Measurements from ENCODE around the gene ACOXL. TPM values are rescaled to one million over a fixed set of nuclear protein-coding genes. Genes with fewer than 3 reads are reported as not detected.

ACOXL gene
- total RNA-seq, 1 donor from 2014 or later = 1.1 TPM

DNA sequence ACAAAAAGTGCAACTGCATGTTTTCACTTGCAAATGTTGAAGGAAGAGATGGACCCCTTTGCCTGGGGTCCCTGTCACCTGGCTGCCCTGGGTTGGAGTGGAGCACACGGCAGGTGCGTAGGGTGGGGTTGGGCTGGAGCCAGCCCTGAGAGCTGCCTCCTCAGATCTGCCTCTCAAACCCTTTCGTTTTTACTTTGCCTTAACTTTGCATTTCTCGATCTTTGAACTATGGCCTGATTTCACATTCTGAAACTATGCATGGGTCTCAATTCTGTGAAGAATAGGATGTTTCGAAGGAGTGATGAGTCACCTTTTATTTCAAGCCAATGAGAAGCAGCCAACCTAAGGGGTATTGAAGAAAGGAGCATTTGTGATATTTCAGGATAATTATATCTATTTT is 132.8 kb downstream of the ACOXL start:
- Mint-ChIP-seq H3K27me3 (ENCODE audit: insufficient read depth) (peaks cover 19% of the 10 kb centered on the region), H3K9me3 (no peaks in the 10 kb centered on the region), H3K4me3 (peak overlapping the region; percentile 48), H3K27ac (peak overlapping the region; percentile 32), H3K36me3 (ENCODE audit: low read depth) (peaks cover 3% of the 10 kb centered on the region), H3K4me1 (ENCODE audit: low read depth) (peaks cover 76% of the 10 kb centered on the region)
- intact Hi-C loops (cut with micrococcal nuclease) = loop anchor here (1.0 to 5.0 kb wide), 4 partner anchors 18 to 342 kb away; partner anchors contain the start of gene BUB1
- DNase-seq (ENCODE audit: low spot score) = no peak

DNA sequence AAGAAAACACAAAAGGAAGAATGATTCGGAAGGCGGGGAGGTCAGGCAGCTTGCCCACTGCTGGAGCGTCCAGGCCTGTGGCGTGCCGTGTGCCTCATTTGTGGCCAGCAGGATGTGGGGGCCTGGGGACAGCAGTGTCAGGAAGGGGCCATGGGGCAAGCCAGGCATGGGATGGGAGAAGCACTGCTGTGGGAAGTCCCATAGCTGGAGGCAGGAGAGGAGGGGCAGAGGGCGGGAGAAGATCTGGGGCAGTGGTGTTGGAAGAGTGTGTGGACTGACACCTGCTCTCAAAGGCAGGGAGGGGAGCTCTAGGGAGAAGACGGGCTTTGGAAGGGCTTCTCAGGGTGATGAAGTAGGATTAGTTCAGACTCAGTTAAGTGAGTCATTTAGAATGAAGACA is 133.7 kb downstream of the ACOXL start:
- peak overlapping the region; percentile 33 for H3K27ac Mint-ChIP-seq
- H3K4me1 Mint-ChIP-seq (ENCODE audit: low read depth) = peaks cover 76% of the 10 kb centered on the region
- DNase-seq (ENCODE audit: low spot score) = no peak
- no peaks in the 10 kb centered on the region for H3K9me3 Mint-ChIP-seq
- H3K4me3 Mint-ChIP-seq = peak overlapping the region; percentile 8
- H3K27me3 Mint-ChIP-seq (ENCODE audit: insufficient read depth) = peaks cover 16% of the 10 kb centered on the region
- intact Hi-C loops (cut with micrococcal nuclease) = loop anchor here (2.0 to 5.0 kb wide), 3 partner anchors 17 to 341 kb away; partner anchors contain the start of gene BUB1
- peaks cover 3% of the 10 kb centered on the region for H3K36me3 Mint-ChIP-seq (ENCODE audit: low read depth)

DNA sequence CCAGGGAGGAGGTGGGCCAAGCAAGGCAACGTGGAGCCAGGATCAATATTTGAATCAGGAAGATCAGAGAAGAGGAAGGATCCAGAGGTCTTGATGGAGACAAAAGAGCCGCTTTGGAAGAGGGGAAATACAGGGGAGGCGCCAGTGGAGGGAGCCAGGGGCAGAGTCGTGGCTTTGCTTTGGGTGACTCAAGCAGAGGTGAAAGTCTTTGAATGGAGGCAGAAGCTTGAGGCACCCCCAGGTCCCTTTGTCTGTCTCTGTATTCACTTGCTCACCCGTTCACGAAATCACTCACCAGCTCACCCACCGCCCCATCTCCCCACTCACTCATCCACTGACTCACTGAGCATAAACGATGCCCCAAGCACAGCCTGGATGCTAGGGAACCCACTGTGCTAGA is 134.1 kb downstream of the ACOXL start:
- no peaks in the 10 kb centered on the region for H3K9me3 Mint-ChIP-seq
- H3K27me3 Mint-ChIP-seq (ENCODE audit: insufficient read depth) = peaks cover 13% of the 10 kb centered on the region
- no peak for DNase-seq (ENCODE audit: low spot score)
- peaks cover 3% of the 10 kb centered on the region for H3K36me3 Mint-ChIP-seq (ENCODE audit: low read depth)
- H3K4me3 Mint-ChIP-seq = peak overlapping the region; percentile 40
- peak overlapping the region; percentile 54 for H3K27ac Mint-ChIP-seq
- intact Hi-C loops (cut with micrococcal nuclease) = loop anchor here (2.0 to 5.0 kb wide), 3 partner anchors 16 to 341 kb away; partner anchors contain the start of gene BUB1
- peaks cover 76% of the 10 kb centered on the region for H3K4me1 Mint-ChIP-seq (ENCODE audit: low read depth)

DNA sequence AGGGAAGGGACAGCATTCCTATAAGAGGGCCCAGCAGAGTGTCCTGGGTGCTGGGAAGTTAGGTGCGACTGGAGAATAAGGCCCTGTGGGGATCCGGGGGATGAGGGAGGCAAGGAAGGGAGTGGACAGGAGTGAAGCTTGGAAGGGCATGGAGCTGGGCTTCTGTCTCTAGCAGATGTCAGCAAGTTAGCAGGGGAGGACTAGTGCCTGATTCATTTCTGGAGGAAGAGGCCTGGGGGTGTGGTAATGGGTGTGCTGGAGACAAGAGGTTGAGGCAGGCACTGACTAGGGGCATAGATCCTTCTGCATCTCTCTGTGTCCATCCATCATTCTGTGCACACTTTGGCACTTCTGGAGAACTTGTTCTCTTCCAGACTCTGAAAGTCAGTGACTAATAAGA is 134.7 kb downstream of the ACOXL start:
- peaks cover 3% of the 10 kb centered on the region for H3K36me3 Mint-ChIP-seq (ENCODE audit: low read depth)
- H3K27me3 Mint-ChIP-seq (ENCODE audit: insufficient read depth) = peaks cover 11% of the 10 kb centered on the region
- H3K9me3 Mint-ChIP-seq = no peaks in the 10 kb centered on the region
- peak overlapping the region; percentile 40 for H3K4me3 Mint-ChIP-seq
- DNase-seq (ENCODE audit: low spot score) = no peak
- H3K4me1 Mint-ChIP-seq (ENCODE audit: low read depth) = peaks cover 82% of the 10 kb centered on the region
- intact Hi-C loops (cut with micrococcal nuclease) = loop anchor here (1.0 to 5.0 kb wide), 4 partner anchors 9 to 340 kb away; partner anchors contain the start of gene BUB1
- H3K27ac Mint-ChIP-seq = peak overlapping the region; percentile 54

DNA sequence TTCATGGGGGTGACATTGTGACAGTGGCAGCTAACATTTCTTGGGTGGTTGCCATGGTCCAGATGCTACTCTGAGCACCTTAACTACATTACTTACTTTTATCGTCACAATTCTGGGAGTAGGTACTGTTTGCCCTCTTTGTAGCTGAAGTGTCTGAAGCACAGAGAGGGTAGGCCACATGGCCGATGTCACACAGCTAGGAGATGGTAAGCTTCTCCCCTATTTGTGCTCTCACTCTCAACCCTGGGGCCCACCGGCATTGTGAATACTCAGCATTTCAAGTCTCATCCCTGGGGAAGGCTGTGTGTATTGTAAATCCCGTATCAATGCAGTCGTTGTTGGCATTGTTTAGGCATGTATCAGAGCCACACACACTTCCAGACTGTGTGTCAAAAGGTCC is 136.6 kb downstream of the ACOXL start:
- intact Hi-C loops (cut with micrococcal nuclease) = loop anchor here (5.0 kb wide), 2 partner anchors 192 to 338 kb away; partner anchors contain the start of gene BUB1

DNA sequence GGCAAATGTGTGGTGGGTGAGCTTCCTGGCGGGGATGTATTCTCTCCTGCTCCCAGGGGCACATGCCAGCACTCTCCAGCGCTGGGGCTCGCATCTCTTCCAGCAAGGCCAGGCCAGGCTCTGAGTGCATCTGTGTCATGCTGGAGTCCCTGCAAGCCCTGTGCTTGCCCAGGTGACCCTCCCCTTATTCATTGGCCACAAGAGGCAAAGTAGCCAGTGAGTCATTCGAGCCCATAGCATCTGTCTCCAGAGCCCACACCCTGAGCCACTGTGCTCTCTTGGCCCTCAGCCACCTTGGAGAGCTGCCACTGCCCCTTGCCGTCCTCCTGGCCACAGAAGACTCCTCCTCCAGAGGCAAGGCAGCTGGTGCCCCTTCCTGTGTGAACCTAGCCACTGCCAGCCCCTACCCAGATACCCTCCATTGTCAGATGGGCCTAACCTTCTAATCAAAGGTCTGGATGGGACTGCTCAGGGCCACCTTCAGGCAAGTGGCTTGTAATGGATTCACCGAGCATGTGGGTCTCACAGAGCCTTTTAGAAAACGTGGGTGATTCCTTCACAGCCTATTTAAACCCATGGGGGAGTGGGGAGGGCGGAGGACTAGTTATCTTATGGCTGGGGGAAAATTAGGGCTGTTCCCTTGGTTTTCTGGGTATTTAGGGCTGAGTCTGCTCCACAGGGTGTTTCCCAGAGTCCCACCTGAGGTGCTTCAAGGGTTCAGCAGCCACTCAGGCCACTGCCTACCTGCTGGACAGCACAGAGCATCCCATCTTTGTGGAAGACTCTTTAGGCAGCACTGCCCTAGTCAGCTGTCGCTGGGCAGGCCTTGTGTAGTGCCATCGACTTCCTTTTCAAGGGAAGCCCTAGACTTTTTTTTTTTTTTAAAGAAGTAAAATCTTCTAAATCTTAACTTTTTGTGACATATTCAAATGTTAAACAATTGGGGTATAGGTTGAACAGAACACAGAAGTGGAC is 137.4 kb downstream of the ACOXL start:
- H3K9me3 Mint-ChIP-seq = no peaks in the 10 kb centered on the region
- intact Hi-C loops (cut with micrococcal nuclease) = loop anchor here (2.0 to 5.0 kb wide), 3 partner anchors 65 to 338 kb away; partner anchors contain the start of gene BUB1
- H3K27ac Mint-ChIP-seq = no peak overlapping the region
- DNase-seq (ENCODE audit: low spot score) = no peak
- no peak overlapping the region for H3K4me3 Mint-ChIP-seq
- H3K4me1 Mint-ChIP-seq (ENCODE audit: low read depth) = peaks cover 88% of the 10 kb centered on the region
- peaks cover 8% of the 10 kb centered on the region for H3K27me3 Mint-ChIP-seq (ENCODE audit: insufficient read depth)
- peaks cover 3% of the 10 kb centered on the region for H3K36me3 Mint-ChIP-seq (ENCODE audit: low read depth)

More for the DNA sequence above, 136.6 kb downstream of the ACOXL start:
- Mint-ChIP-seq H3K9me3 (no peaks in the 10 kb centered on the region), H3K27ac (no peak overlapping the region), H3K4me1 (ENCODE audit: low read depth) (peaks cover 96% of the 10 kb centered on the region), H3K27me3 (ENCODE audit: insufficient read depth) (peaks cover 8% of the 10 kb centered on the region), H3K36me3 (ENCODE audit: low read depth) (peaks cover 3% of the 10 kb centered on the region), H3K4me3 (no peak overlapping the region)
- DNase-seq (ENCODE audit: low spot score) = no peak

DNA sequence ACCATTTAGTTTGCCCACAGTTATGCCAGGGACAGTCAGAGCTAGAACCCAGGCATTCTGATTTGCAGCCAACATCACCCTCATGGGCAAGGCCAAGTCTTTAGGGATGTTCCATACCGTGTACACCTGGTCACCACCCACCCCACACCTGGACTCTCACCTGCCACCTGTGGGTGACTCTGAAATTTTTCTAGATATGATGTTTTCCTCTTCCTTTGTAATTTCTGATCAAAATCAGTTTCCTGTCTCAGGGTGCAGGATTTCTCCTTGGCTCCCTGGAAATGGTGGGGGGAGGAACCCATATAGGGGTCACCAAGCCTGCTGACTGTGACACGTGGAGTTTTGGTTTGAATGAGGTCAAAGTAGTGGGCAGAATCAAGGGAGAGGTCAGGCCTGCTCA is 138.2 kb downstream of the ACOXL start:
- H3K27me3 Mint-ChIP-seq (ENCODE audit: insufficient read depth) = peaks cover 12% of the 10 kb centered on the region
- peaks cover 3% of the 10 kb centered on the region for H3K36me3 Mint-ChIP-seq (ENCODE audit: low read depth)
- H3K4me1 Mint-ChIP-seq (ENCODE audit: low read depth) = peaks cover 80% of the 10 kb centered on the region
- no peak overlapping the region for H3K27ac Mint-ChIP-seq
- H3K9me3 Mint-ChIP-seq = no peaks in the 10 kb centered on the region
- H3K4me3 Mint-ChIP-seq = no peak overlapping the region
- intact Hi-C loops (cut with micrococcal nuclease) = loop anchor here (2.0 kb wide), 1 partner anchor 66 kb away; no protein-coding TSS in a partner anchor
- no peak for DNase-seq (ENCODE audit: low spot score)

DNA sequence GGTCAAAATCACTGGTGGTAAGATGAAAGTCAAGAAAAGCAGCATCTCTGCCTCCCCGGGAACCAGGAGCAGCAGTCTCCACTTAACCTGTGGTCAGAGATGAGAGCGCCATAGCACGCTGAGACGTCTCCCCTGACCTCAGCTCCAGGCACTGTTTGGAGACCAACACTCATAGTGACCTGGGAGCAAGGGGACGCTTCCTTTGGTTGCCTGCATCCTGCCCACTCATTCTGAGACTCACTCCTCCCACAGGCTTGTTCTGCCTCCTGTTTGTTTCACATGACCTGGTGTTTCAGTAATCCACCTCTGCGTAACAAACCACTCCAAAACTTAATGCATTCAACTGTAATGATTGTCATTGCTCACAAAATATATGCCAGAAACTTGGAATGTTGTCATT is 139.3 kb downstream of the ACOXL start:
- no peak overlapping the region for H3K27ac Mint-ChIP-seq
- peaks cover 14% of the 10 kb centered on the region for H3K27me3 Mint-ChIP-seq (ENCODE audit: insufficient read depth)
- peak; percentile 34 for DNase-seq (ENCODE audit: low spot score)
- intact Hi-C loops (cut with micrococcal nuclease) = loop anchor here (1.0 to 2.0 kb wide), 3 partner anchors 11 to 67 kb away; no protein-coding TSS in a partner anchor
- no peak overlapping the region for H3K4me3 Mint-ChIP-seq
- peaks cover 3% of the 10 kb centered on the region for H3K36me3 Mint-ChIP-seq (ENCODE audit: low read depth)
- peaks cover 69% of the 10 kb centered on the region for H3K4me1 Mint-ChIP-seq (ENCODE audit: low read depth)
- no peaks in the 10 kb centered on the region for H3K9me3 Mint-ChIP-seq

DNA sequence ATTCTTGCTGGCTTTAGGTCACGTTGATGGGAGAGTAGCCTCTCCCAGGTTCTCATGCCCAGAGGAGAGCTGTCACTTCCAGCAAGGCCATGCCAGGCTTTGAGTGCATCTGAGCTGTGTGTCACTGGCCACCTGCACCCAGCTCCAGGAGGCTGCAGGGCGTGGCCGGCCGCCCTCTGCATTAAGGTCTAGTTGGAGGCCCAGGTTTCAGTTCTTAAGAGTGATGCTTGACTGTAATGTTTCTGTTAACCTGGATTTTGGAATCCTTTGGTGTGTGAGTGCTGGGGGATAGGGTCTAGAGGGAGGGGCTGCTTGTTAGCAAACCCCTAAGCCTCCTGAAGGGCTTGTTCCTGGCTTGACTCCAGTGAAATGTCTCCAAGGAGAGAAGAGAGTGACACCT is 140.1 kb downstream of the ACOXL start:
- H3K4me1 Mint-ChIP-seq (ENCODE audit: low read depth) = peaks cover 69% of the 10 kb centered on the region
- H3K27ac Mint-ChIP-seq = peak overlapping the region; percentile 76
- H3K36me3 Mint-ChIP-seq (ENCODE audit: low read depth) = peaks cover 3% of the 10 kb centered on the region
- intact Hi-C loops (cut with micrococcal nuclease) = no loop called here
- no peak for DNase-seq (ENCODE audit: low spot score)
- H3K27me3 Mint-ChIP-seq (ENCODE audit: insufficient read depth) = peaks cover 14% of the 10 kb centered on the region
- H3K9me3 Mint-ChIP-seq = no peaks in the 10 kb centered on the region
- H3K4me3 Mint-ChIP-seq = peak overlapping the region; percentile 61

DNA sequence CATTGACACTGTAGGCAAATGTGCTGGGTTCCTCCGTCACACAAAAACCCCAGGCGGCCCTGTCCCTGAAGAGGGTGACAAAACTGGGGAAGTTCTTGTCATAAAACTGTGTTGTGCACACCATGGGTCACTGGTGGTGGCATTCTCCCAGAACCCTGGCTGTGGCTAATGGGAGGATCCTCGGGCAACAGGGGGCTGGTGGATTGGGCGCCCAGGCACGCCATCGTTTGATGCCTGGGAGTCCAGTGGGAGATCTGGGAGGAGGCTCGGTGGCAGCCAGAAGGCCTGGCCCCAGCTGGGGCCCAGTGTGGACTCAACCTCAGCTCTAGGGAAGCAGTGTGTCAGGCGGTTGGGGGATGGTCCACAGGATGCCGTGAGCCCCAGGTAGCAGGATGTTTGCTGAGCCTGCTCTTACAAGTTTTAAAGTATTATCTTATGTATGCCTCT is 140.7 kb downstream of the ACOXL start:
- H3K27ac Mint-ChIP-seq = peak overlapping the region; percentile 72
- H3K4me1 Mint-ChIP-seq (ENCODE audit: low read depth) = peaks cover 69% of the 10 kb centered on the region

DNA sequence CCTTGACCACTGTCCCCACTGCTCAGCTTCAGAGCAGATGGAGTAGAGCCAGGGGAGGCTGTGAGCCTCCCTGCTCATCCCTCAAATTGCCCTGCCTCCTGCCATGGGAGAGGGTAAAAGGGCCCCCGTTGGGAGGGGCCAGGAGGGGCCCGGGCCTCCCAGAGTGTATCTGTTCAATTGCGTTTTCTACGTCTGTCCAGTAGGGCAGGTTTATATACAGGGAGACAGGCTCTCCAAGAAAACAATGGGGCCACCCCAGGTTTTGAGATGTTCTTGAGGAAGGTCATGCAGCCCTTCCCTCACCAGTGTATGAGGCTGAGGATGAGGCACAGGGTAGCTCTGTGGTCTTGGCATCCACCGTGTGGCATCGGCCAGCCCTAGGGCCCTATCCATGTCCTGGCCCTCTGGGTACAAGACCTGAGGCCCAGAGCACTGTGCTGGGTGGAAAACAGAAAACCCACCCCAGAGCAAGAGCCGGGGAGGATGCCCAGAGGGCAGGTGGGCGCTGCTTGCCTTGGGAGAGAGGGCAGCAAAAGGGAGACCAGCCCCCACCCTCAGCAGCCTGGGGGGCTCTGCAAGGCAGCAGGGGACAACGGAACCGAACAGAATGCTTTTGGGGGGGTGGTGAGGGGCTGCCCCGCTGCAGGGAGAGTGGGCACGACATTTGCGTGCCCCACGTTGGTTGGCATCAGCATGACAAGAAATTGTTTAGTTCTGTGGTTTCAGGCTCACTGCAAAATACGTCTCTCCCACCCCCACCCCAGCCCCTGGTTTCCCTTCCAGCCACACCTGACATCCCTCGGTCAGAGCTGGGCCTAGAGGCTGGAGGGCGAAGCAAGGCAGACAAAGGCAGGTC is 141.5 kb downstream of the ACOXL start:
- Mint-ChIP-seq H3K9me3 (peaks cover 5% of the 10 kb centered on the region), H3K27ac (no peak overlapping the region), H3K36me3 (ENCODE audit: low read depth) (peaks cover 3% of the 10 kb centered on the region), H3K27me3 (ENCODE audit: insufficient read depth) (peaks cover 11% of the 10 kb centered on the region), H3K4me1 (ENCODE audit: low read depth) (peaks cover 64% of the 10 kb centered on the region), H3K4me3 (no peak overlapping the region)
- intact Hi-C loops (cut with micrococcal nuclease) = no loop called here
- no peak for DNase-seq (ENCODE audit: low spot score)

More for the DNA sequence above, 140.7 kb downstream of the ACOXL start:
- peaks cover 2% of the 10 kb centered on the region for H3K9me3 Mint-ChIP-seq
- DNase-seq (ENCODE audit: low spot score) = no peak
- H3K4me3 Mint-ChIP-seq = peak overlapping the region; percentile 33
- peaks cover 4% of the 10 kb centered on the region for H3K36me3 Mint-ChIP-seq (ENCODE audit: low read depth)
- intact Hi-C loops (cut with micrococcal nuclease) = no loop called here
- H3K27me3 Mint-ChIP-seq (ENCODE audit: insufficient read depth) = peaks cover 14% of the 10 kb centered on the region

Measured in activated T-helper 1 cell treated with anti-CD3 and anti-CD28 coated beads, Interleukin-12 subunit alpha, Interleukin-12 subunit beta, Interleukin-2, Interleukin-4 antibody, amounts not matched to agents 30 ng/mL and 10 ng/mL and 1 ng/mL, durations not matched to agents 14 hours and 24 hours and 36 hours (primary cell).